Measurements from ENCODE around the gene GPR137B. TPM values are rescaled to one million over a fixed set of nuclear protein-coding genes. Genes with fewer than 3 reads are reported as not detected.

The GPR137B gene
- total and polyA plus RNA-seq, 8 donors = 2.9 to 64.8 (median 12.5) TPM

- 22 to 94% (median 89%) methylated on average over 1 of the region's 1 CpG for WGBS, 5 donors
- no peak for DNase-seq
- TF ChIP-seq POLR2A (IDR thresholded peaks at IDR 0.05) (no peak), POLR2AphosphoS5 (IDR thresholded peaks at IDR 0.05) (no peak), EP300 (IDR thresholded peaks at IDR 0.05) (no peak), CTCF (IDR thresholded peaks at IDR 0.05) (no peak)
- no peaks in the 10 kb centered on the region for H3K36me3 ChIP-seq
- no peaks in the 10 kb centered on the region for H3K4me1 ChIP-seq
- intact Hi-C loops (cut with DNase I; ENCODE audit: low total_unique reads) = no loop called here
- peaks cover 0 to under 1% (median 0%) of the 10 kb centered on the region in 3 donors for H3K27me3 ChIP-seq
- H3K27ac ChIP-seq = no peak overlapping the region
- no peaks in the 10 kb centered on the region for H3K9me3 ChIP-seq
- H3K4me3 ChIP-seq = no peak overlapping the region
Measured at GRCh38 chr1:236131916-236132315, 10.4 kb upstream of the GPR137B start.

GRCh38 chr1:236132420-236133046, 9.8 kb upstream of the GPR137B start:
- Histone ChIP-seq H3K27me3 (no peaks in the 10 kb centered on the region), H3K27ac (no peak overlapping the region), H3K4me1 (no peaks in the 10 kb centered on the region), H3K9me3 (no peaks in the 10 kb centered on the region), H3K4me3 (no peak overlapping the region), H3K36me3 (no peaks in the 10 kb centered on the region)
- intact Hi-C loops (cut with DNase I; ENCODE audit: low total_unique reads) = no loop called here
- DNase-seq = no peak
- TF ChIP-seq POLR2AphosphoS5 (IDR thresholded peaks at IDR 0.05) (no peak), POLR2A (IDR thresholded peaks at IDR 0.05) (no peak), EP300 (IDR thresholded peaks at IDR 0.05) (no peak), CTCF (IDR thresholded peaks at IDR 0.05) (no peak)
- WGBS, 5 donors = 70 to 83% (median 79%) methylated on average over 5 of the region's 5 CpGs

- no peak for DNase-seq
- Histone ChIP-seq H3K9me3 (no peaks in the 10 kb centered on the region), H3K36me3 (no peaks in the 10 kb centered on the region), H3K4me1 (no peaks in the 10 kb centered on the region), H3K27me3 (no peaks in the 10 kb centered on the region), H3K27ac (no peak overlapping the region), H3K4me3 (no peak overlapping the region)
- intact Hi-C loops (cut with DNase I; ENCODE audit: low total_unique reads) = no loop called here
- TF ChIP-seq POLR2AphosphoS5 (IDR thresholded peaks at IDR 0.05) (no peak), CTCF (IDR thresholded peaks at IDR 0.05) (no peak), EP300 (IDR thresholded peaks at IDR 0.05) (no peak), POLR2A (IDR thresholded peaks at IDR 0.05) (no peak)
- 81 to 89% (median 82%) methylated on average over 7 of the region's 7 CpGs for WGBS, 5 donors
Measured at GRCh38 chr1:236133339-236133738, 9.0 kb upstream of the GPR137B start.

GRCh38 chr1:236133802-236134201, 8.5 kb upstream of the GPR137B start:
- Histone ChIP-seq H3K4me1 (no peaks in the 10 kb centered on the region), H3K36me3 (no peaks in the 10 kb centered on the region), H3K9me3 (no peaks in the 10 kb centered on the region), H3K27ac (no peak overlapping the region), H3K4me3 (no peak overlapping the region), H3K27me3 (no peaks in the 10 kb centered on the region)
- intact Hi-C loops (cut with DNase I; ENCODE audit: low total_unique reads) = no loop called here
- TF ChIP-seq EP300 (IDR thresholded peaks at IDR 0.05) = no peak
- no peak for TF ChIP-seq CTCF (IDR thresholded peaks at IDR 0.05)
- TF ChIP-seq POLR2A (IDR thresholded peaks at IDR 0.05) = no peak
- no peak for TF ChIP-seq POLR2AphosphoS5 (IDR thresholded peaks at IDR 0.05)
- no peak for DNase-seq
- WGBS, 5 donors = 79 to 97% (median 95%) methylated on average over 1 of the region's 1 CpG
